ENCODE data around the gene CERKL.

The CERKL gene

GRCh38 chr2:181523756-181524155 is 133.1 kb downstream of the CERKL start:
- no peak for DNase-seq (ENCODE audit: low read depth in 1 of 2, low spot score in 1 of 2)

- DNase-seq (ENCODE audit: low read depth in 1 of 2, low spot score in 1 of 2), result no peak
Measured at GRCh38 chr2:181520253-181520652, 136.7 kb downstream of the CERKL start.

- DNase-seq (ENCODE audit: low read depth in 1 of 2, low spot score in 1 of 2), result no peak
Measured at GRCh38 chr2:181517685-181518301, 139.1 kb downstream of the CERKL start.

- no peak for DNase-seq (ENCODE audit: low read depth in 1 of 2, low spot score in 1 of 2)
Measured at GRCh38 chr2:181516992-181517391, 139.9 kb downstream of the CERKL start.

- DNase-seq (ENCODE audit: low read depth in 1 of 2, low spot score in 1 of 2), result no peak
Measured at GRCh38 chr2:181515719-181516118, 141.2 kb downstream of the CERKL start.

GRCh38 chr2:181500201-181500600 is 156.7 kb downstream of the CERKL start:
- DNase-seq (ENCODE audit: low read depth in 1 of 2, low spot score in 1 of 2), result no peak

GRCh38 chr2:181499231-181499630 is 157.7 kb downstream of the CERKL start:
- no peak for DNase-seq (ENCODE audit: low read depth in 1 of 2, low spot score in 1 of 2)
